HG03460 (cell line): Measurements from ENCODE around the gene ZNF2.
A peak's percentile ranks its signal among the peaks of the same experiment; 100 is the strongest.
"Not testable (repeated sequence)": the region's sequence is repeated elsewhere in the genome, so short reads cannot be mapped to it uniquely, and the experiment has no call there.

Experiments used
- ATAC-seq: cut with Tn5 transposase; IDR thresholded peaks from one replicate; pipeline ENCODE4 v1.9.1; 2021; ENCODE audit not compliant: unreplicated experiment

The ZNF2 gene

GRCh38 chr2:95165371-95166064 is at the start of gene ZNF2:
Gene ZNF2 (plus strand): TSS chr2:95165809. CDS start chr2:95176227, 10,418 bp downstream.
- peak; percentile 86 for ATAC-seq

GRCh38 chr2:95121093-95121406 is 44.6 kb upstream of the ZNF2 start:
- no peak for ATAC-seq

- ATAC-seq = peak; percentile 95
Observed at GRCh38 chr2:95121407-95122196, 44.0 kb upstream of the ZNF2 start, which contains the start of gene MRPS5. Gene MRPS5 (minus strand): TSS chr2:95121808. CDS start chr2:95121791, 17 bp downstream.

- ATAC-seq = peak; percentile 13
Observed at GRCh38 chr2:95122197-95122551, 43.4 kb upstream of the ZNF2 start.

GRCh38 chr2:95138702-95139101 is 26.9 kb upstream of the ZNF2 start:
- no peak for ATAC-seq

- no peak for ATAC-seq
Observed at GRCh38 chr2:95143838-95144237, 21.8 kb upstream of the ZNF2 start.

- ATAC-seq = no peak
Observed at GRCh38 chr2:95149397-95149984, 16.1 kb upstream of the ZNF2 start.

- ATAC-seq = no peak
Observed at GRCh38 chr2:95158441-95158840, 7.2 kb upstream of the ZNF2 start.

GRCh38 chr2:95158891-95159619 is 6.6 kb upstream of the ZNF2 start:
- ATAC-seq = peak; percentile 48

GRCh38 chr2:95159690-95160449 is 5.7 kb upstream of the ZNF2 start, which contains the start of gene ZNF514:
Gene ZNF514 (minus strand): TSS chr2:95159848. CDS start chr2:95153253, 6,595 bp downstream.
- ATAC-seq = peak; percentile 88

GRCh38 chr2:95165030-95165370 is 609 bp upstream of the ZNF2 start:
- ATAC-seq = peak; percentile 11

GRCh38 chr2:95166065-95166763 is 605 bp downstream of the ZNF2 start:
- ATAC-seq = peak; percentile 25

GRCh38 chr2:95171902-95172301 is 6.3 kb downstream of the ZNF2 start:
- no peak for ATAC-seq

- ATAC-seq = no peak
Observed at GRCh38 chr2:95174031-95174542, 8.5 kb downstream of the ZNF2 start.

- ATAC-seq = no peak
Observed at GRCh38 chr2:95179451-95179850, 13.8 kb downstream of the ZNF2 start.

GRCh38 chr2:95181774-95182173 is 16.2 kb downstream of the ZNF2 start:
- ATAC-seq = no peak

- no peak for ATAC-seq
Observed at GRCh38 chr2:95185197-95185596, 19.6 kb downstream of the ZNF2 start.

- no peak for ATAC-seq
Observed at GRCh38 chr2:95185973-95186372, 20.4 kb downstream of the ZNF2 start.

- not testable (repeated sequence) for ATAC-seq
Observed at GRCh38 chr2:95192956-95193355, 27.3 kb downstream of the ZNF2 start.

GRCh38 chr2:95203911-95204310 is 38.3 kb downstream of the ZNF2 start:
- ATAC-seq = no peak
